Measurements from ENCODE around the gene SHPK.
"Not testable (repeated sequence)": the region's sequence is repeated elsewhere in the genome, so short reads cannot be mapped to it uniquely, and the experiment has no call there.

SHPK gene

DNA sequence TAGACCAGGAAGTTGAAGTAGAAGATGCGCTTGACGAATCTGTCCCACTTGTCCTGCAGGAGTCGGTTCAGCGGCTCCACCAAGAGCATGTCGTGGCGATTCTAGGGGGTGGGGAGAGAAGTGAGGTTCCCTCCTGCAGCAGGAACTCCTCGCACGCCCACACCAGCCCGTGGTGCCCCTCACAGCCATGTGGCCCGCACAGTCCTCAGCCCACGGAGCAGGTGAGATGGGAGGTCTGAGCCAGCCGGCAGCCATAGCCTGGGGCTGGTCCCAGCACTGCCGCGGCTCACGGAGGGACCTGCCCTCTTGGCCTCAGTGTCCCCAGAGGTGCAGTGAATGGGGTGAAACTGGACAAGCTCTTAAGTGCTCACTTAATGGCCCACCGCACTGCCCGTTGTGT, 50.2 kb downstream of the SHPK start:
- no peak overlapping the region for H3K27ac ChIP-seq (ENCODE audit: low read depth, low read length, poor library complexity, severe bottlenecking)
- H3K9ac ChIP-seq (ENCODE audit: low read length) = no peak overlapping the region
- no peaks in the 10 kb centered on the region for H3K79me2 ChIP-seq (ENCODE audit: insufficient read depth, low read length)
- no peak overlapping the region for H2AFZ ChIP-seq (ENCODE audit: low read length)
- 0 out of 2 replicates have a peak, but pooled peaks cover 3% of the 10 kb centered on the region for H3K36me3 ChIP-seq (ENCODE audit: insufficient read depth, low read length)
- H3K9me3 ChIP-seq (ENCODE audit: low read length) = no peaks in the 10 kb centered on the region
- H3K4me2 ChIP-seq (ENCODE audit: low read length) = no peak overlapping the region
- H3K4me1 ChIP-seq (ENCODE audit: insufficient read depth, low read length, severe bottlenecking) = no peaks in the 10 kb centered on the region
- TF ChIP-seq, protein P1, sequence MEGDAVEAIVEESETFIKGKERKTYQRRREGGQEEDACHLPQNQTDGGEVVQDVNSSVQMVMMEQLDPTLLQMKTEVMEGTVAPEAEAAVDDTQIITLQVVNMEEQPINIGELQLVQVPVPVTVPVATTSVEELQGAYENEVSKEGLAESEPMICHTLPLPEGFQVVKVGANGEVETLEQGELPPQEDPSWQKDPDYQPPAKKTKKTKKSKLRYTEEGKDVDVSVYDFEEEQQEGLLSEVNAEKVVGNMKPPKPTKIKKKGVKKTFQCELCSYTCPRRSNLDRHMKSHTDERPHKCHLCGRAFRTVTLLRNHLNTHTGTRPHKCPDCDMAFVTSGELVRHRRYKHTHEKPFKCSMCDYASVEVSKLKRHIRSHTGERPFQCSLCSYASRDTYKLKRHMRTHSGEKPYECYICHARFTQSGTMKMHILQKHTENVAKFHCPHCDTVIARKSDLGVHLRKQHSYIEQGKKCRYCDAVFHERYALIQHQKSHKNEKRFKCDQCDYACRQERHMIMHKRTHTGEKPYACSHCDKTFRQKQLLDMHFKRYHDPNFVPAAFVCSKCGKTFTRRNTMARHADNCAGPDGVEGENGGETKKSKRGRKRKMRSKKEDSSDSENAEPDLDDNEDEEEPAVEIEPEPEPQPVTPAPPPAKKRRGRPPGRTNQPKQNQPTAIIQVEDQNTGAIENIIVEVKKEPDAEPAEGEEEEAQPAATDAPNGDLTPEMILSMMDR (IDR thresholded peaks at IDR 0.05; ENCODE audit: low read length) = no peak
- no peak for TF ChIP-seq EZH2 (IDR thresholded peaks at IDR 0.05; ENCODE audit: borderline replicate concordance, low read length)
- no peaks in the 10 kb centered on the region for H3F3A ChIP-seq (ENCODE audit: insufficient read depth, low read length)
- H3K27me3 ChIP-seq (ENCODE audit: insufficient read depth, low read length) = no peaks in the 10 kb centered on the region
- no peaks in the 10 kb centered on the region for H4K20me1 ChIP-seq (ENCODE audit: insufficient read depth, low read length)
- H3K4me3 ChIP-seq (ENCODE audit: low read depth, low read length, poor library complexity, severe bottlenecking) = no peak overlapping the region
- no peaks in the 10 kb centered on the region for H3K9me2 ChIP-seq (ENCODE audit: low read depth, low read length)

DNA sequence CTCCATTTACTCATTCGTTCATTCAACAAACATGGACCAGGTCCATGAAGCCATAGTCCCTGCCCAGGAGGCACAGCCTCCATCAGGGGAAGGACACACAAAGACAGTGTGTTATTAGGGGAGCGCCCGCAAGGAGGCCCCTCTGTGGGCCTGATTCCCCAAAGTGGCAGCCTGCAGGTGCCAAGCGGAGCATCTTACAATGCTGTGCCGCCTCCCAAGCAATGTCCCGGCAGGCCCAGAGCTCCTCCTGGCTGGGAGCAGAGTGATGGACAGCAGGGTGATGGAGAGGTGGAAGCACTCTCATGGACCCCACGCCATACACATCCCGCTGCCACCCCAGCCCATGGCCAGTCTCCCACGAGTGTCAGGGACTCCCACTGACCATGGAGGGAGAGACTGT, 52.6 kb downstream of the SHPK start:
- no peaks in the 10 kb centered on the region for H3K9me3 ChIP-seq (ENCODE audit: low read length)
- no peaks in the 10 kb centered on the region for H3K9me2 ChIP-seq (ENCODE audit: low read depth, low read length)
- H3F3A ChIP-seq (ENCODE audit: insufficient read depth, low read length) = no peaks in the 10 kb centered on the region
- no peak overlapping the region for H2AFZ ChIP-seq (ENCODE audit: low read length)
- no peaks in the 10 kb centered on the region for H4K20me1 ChIP-seq (ENCODE audit: insufficient read depth, low read length)
- H3K4me3 ChIP-seq (ENCODE audit: low read depth, low read length, poor library complexity, severe bottlenecking) = no peak overlapping the region
- H3K4me2 ChIP-seq (ENCODE audit: low read length) = no peak overlapping the region
- H3K4me1 ChIP-seq (ENCODE audit: insufficient read depth, low read length, severe bottlenecking) = no peaks in the 10 kb centered on the region
- TF ChIP-seq, protein P1 (IDR thresholded peaks at IDR 0.05; ENCODE audit: low read length) = no peak
- no peak for TF ChIP-seq EZH2 (IDR thresholded peaks at IDR 0.05; ENCODE audit: borderline replicate concordance, low read length)
- H3K36me3 ChIP-seq (ENCODE audit: insufficient read depth, low read length) = no peaks in the 10 kb centered on the region
- H3K79me2 ChIP-seq (ENCODE audit: insufficient read depth, low read length) = no peaks in the 10 kb centered on the region
- no peak overlapping the region for H3K27ac ChIP-seq (ENCODE audit: low read depth, low read length, poor library complexity, severe bottlenecking)
- H3K9ac ChIP-seq (ENCODE audit: low read length) = no peak overlapping the region
- no peaks in the 10 kb centered on the region for H3K27me3 ChIP-seq (ENCODE audit: insufficient read depth, low read length)

DNA sequence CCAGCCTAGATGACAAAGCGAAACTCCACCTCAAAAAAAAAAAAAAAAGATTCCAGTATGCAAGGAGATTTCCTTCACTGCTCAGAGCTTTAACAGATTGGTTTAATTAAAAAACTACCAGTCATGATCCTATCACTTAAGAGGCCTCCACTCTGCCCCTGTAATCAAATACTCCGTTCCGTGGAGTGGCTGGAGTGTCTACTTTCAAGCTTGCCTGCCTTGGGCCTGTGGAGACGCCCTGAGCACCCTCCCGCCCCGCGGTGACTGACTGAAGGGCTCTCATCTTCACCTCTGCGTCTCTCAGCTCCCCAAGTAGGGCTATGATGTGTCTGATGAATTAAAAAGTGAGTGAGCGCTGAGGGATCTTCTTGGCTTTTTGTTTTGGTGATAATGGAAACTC, 53.1 kb downstream of the SHPK start:
- no peaks in the 10 kb centered on the region for H3K79me2 ChIP-seq (ENCODE audit: insufficient read depth, low read length)
- no peaks in the 10 kb centered on the region for H3K9me2 ChIP-seq (ENCODE audit: low read depth, low read length)
- no peak overlapping the region for H3K27ac ChIP-seq (ENCODE audit: low read depth, low read length, poor library complexity, severe bottlenecking)
- no peak overlapping the region for H3K4me2 ChIP-seq (ENCODE audit: low read length)
- H3K9ac ChIP-seq (ENCODE audit: low read length) = no peak overlapping the region
- no peak overlapping the region for H3K4me3 ChIP-seq (ENCODE audit: low read depth, low read length, poor library complexity, severe bottlenecking)
- H3K27me3 ChIP-seq (ENCODE audit: insufficient read depth, low read length) = no peaks in the 10 kb centered on the region
- H3K9me3 ChIP-seq (ENCODE audit: low read length) = no peaks in the 10 kb centered on the region
- no peaks in the 10 kb centered on the region for H4K20me1 ChIP-seq (ENCODE audit: insufficient read depth, low read length)
- no peak overlapping the region for H2AFZ ChIP-seq (ENCODE audit: low read length)
- H3F3A ChIP-seq (ENCODE audit: insufficient read depth, low read length) = no peaks in the 10 kb centered on the region
- H3K4me1 ChIP-seq (ENCODE audit: insufficient read depth, low read length, severe bottlenecking) = no peaks in the 10 kb centered on the region
- TF ChIP-seq EZH2 (IDR thresholded peaks at IDR 0.05; ENCODE audit: borderline replicate concordance, low read length) = no peak
- TF ChIP-seq, protein P1 (IDR thresholded peaks at IDR 0.05; ENCODE audit: low read length) = no peak
- H3K36me3 ChIP-seq (ENCODE audit: insufficient read depth, low read length) = no peaks in the 10 kb centered on the region

DNA sequence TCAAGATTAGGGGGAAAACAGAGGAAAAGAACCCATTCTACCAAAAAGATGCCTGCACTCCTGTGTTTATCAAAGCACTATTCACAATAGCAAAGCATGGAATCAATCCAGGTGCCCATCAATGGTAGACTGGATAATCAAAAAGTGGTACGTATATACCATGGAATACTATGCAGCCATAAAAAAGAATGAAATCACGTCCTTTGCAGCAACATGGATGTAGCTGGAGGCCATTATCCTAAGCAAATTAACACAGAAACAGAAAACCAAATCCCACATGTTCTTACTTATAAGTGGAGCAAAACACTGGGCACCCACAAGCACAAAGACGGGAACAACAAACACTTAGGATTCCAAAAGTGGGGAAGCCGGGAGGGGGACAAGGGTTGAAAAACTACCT, 57.4 kb downstream of the SHPK start:
- not testable (repeated sequence) for H3K9me3 ChIP-seq (ENCODE audit: low read length); H3K4me3 ChIP-seq (ENCODE audit: low read depth, low read length, poor library complexity, severe bottlenecking); H3K9ac ChIP-seq (ENCODE audit: low read length); H3F3A ChIP-seq (ENCODE audit: insufficient read depth, low read length); H3K4me1 ChIP-seq (ENCODE audit: insufficient read depth, low read length, severe bottlenecking); H3K79me2 ChIP-seq (ENCODE audit: insufficient read depth, low read length); H3K9me2 ChIP-seq (ENCODE audit: low read depth, low read length); H3K27ac ChIP-seq (ENCODE audit: low read depth, low read length, poor library complexity, severe bottlenecking); H3K36me3 ChIP-seq (ENCODE audit: insufficient read depth, low read length); H3K4me2 ChIP-seq (ENCODE audit: low read length); H2AFZ ChIP-seq (ENCODE audit: low read length); H4K20me1 ChIP-seq (ENCODE audit: insufficient read depth, low read length); H3K27me3 ChIP-seq (ENCODE audit: insufficient read depth, low read length)

All from OCI-LY1 (cell line).